Spleen (tissue), 11 donors: ENCODE measurements around the gene FOXJ2. TPM values are rescaled to one million over a fixed set of nuclear protein-coding genes. Genes with fewer than 3 reads are reported as not detected.
"Not testable (repeated sequence)": the region's sequence is repeated elsewhere in the genome, so short reads cannot be mapped to it uniquely, and the experiment has no call there.

Source experiments
- DNase-seq: peaks from one replicate; pipeline ENCODE4 v3.0.0-alpha.2; 2020
- H3K27ac ChIP-seq, 8 donors: fragments of 200-600 bp; sonication (generic) in 7 of 8; 1 replicate in 4 of 8; 2 replicates in 4 of 8; pipeline versions ENCODE4 v1.5.0 to v1.8.0; 2016 to 2021; ENCODE audit warnings: inconsistent platforms in 4 of 8, mild to moderate bottlenecking in 4 of 8, moderate library complexity in 1 of 8
- H3K27me3 ChIP-seq, 7 donors: fragments of 200-600 bp; sonication (generic) in 6 of 7; replicated peaks in 1 of 7; 1 replicate in 4 of 7; 2 replicates in 3 of 7; pipeline versions ENCODE4 v1.5.0 to v1.8.0; 2016 to 2021; ENCODE audit warnings: inconsistent platforms in 3 of 7, mild to moderate bottlenecking in 1 of 7
- H3K36me3 ChIP-seq, 6 donors: fragments of 200-600 bp; sonication (generic) in 5 of 6; 1 replicate in 4 of 6; 2 replicates in 2 of 6; pipeline versions ENCODE4 v1.5.0 to v1.8.0; 2016 to 2021; ENCODE audit warnings: inconsistent platforms in 2 of 6
- H3K4me1 ChIP-seq, 6 donors: fragments of 200-600 bp; sonication (generic) in 5 of 6; 1 replicate in 3 of 6; 2 replicates in 3 of 6; pipeline versions ENCODE4 v1.5.0 to v1.8.0; 2016 to 2021; ENCODE audit warnings: inconsistent platforms in 3 of 6
- H3K4me3 ChIP-seq, 8 donors: fragments of 200-600 bp; sonication (generic) in 7 of 8; 1 replicate in 4 of 8; 2 replicates in 4 of 8; pipeline versions ENCODE4 v1.5.0 to v1.8.0; 2016 to 2021; ENCODE audit warnings: inconsistent platforms in 4 of 8, mild to moderate bottlenecking in 4 of 8, moderate library complexity in 2 of 8
- H3K9me3 ChIP-seq, 8 donors: fragments of 200-600 bp; sonication (generic) in 7 of 8; 1 replicate in 4 of 8; 2 replicates in 4 of 8; pipeline versions ENCODE4 v1.5.0 to v1.8.0; 2016 to 2021; ENCODE audit warnings: inconsistent platforms in 4 of 8
- CTCF ChIP-seq, 11 experiments: fragments of 200-600 bp in 7 of 11; fragments of 450-650 bp in 4 of 11; sonication (generic) in 4 of 11; IDR thresholded peaks in 8 of 11; conservative IDR thresholded peaks in 3 of 11; 1 replicate in 7 of 11; 2 replicates in 4 of 11; pipeline versions ENCODE4 v1.4.0 to v1.8.0; 2016 to 2021; ENCODE audit warnings: antibody characterized with exemption in 11 of 11, inconsistent platforms in 4 of 11, mild to moderate bottlenecking in 1 of 11
- POLR2A ChIP-seq, 3 donors: fragments of 450-650 bp; IDR thresholded peaks; one replicate each; pipeline ENCODE4 v1.5.1; 2017; ENCODE audit warnings: antibody characterized with exemption in 3 of 3, mild to moderate bottlenecking in 1 of 3
- POLR2AphosphoS5 ChIP-seq, 3 donors: sonication (generic); formaldehyde crosslinking; IDR thresholded peaks; one replicate each; pipeline ENCODE4 v1.5.1; 2017; ENCODE audit warnings: antibody characterized with exemption in 3 of 3
- WGBS, 5 donors: extraction: QIAGEN DNeasy Blood & Tissue Kit in 3 of 5; methylation state at CpG; one replicate each; pipeline versions ENCODE4 v1.1.5 to v1.1.7; 2013 to 2018; 5-methylcytosine and 5-hydroxymethylcytosine counted together
- intact Hi-C: fragments of 100-400 bp; cut with DNase I; formaldehyde crosslinking; loops from one replicate; pipeline ENCODE4 v1.15.0; 2023; ENCODE audit warnings: low total_unique reads
- polyA plus RNA-seq, 3 donors: library from polyadenylated mRNA; stranded (reverse); fragments of 200-250 nt; gene quantifications; one replicate each; pipeline ENCODE4 v1.2.1, GENCODE V29; 2013
- total RNA-seq, 7 donors: library from RNA; depleted of rRNA in 3 of 7; stranded (reverse); fragments of >200 nt in 3 of 7; fragmentation: NEBNext Ultra II Directional in 4 of 7; extraction: Animal tissue kit (Norgen Biotek cat#: 25700) in 4 of 7; gene quantifications; one replicate each; pipeline versions ENCODE4 v1.1.0 to v1.2.1, GENCODE V29; 2016 to 2021
- donor health status: healthy with polysubstance abuse.
- donor health status: DM: no; HTN: no; CAD: no; lungs with moderate emphysema.
- donor health status: DM: no; HTN: no; CAD: no.
- donor health status: Bipolar disorder and iron deficiency.
- donor health status: healthy.
- donor health status: DM: no; HTN: no; CAD: no.
- donor health status: DM: yes; HTN: yes; CAD: no.

FOXJ2 gene
- total and polyA plus RNA-seq, 10 donors = 3.7 to 20.9 (median 16.6) TPM

GRCh38 chr12:8026291-8026900, 6.1 kb upstream of the FOXJ2 start:
- no peak for TF ChIP-seq CTCF (IDR thresholded peaks at IDR 0.05 in 8 of 11, conservative IDR thresholded peaks at IDR 0.05 in 3 of 11)
- TF ChIP-seq POLR2AphosphoS5 (IDR thresholded peaks at IDR 0.05) = peak in 1 of 3 donors; percentile 85
- TF ChIP-seq POLR2A (IDR thresholded peaks at IDR 0.05) = peak in 1 of 3 donors; percentile 65
- peaks cover 0 to 25% (median 10%) of the 10 kb centered on the region in 6 donors for H3K4me1 ChIP-seq
- peak overlapping the region; percentile 96 to 100 (median 100) for H3K27ac ChIP-seq
- no peaks in the 10 kb centered on the region for H3K27me3 ChIP-seq
- WGBS, 5 donors = 0 to 1% (median 1%) methylated on average over 27 of the region's 27 CpGs
- peak overlapping the region; percentile 56 to 75 (median 62) for H3K4me3 ChIP-seq
- DNase-seq = peak; percentile 95
- no peaks in the 10 kb centered on the region for H3K9me3 ChIP-seq
- H3K36me3 ChIP-seq = peaks cover 0 to 5% (median 0%) of the 10 kb centered on the region in 6 donors
- intact Hi-C loops = no loop called here

- Histone ChIP-seq H3K27ac (peak overlapping the region in 5 of 8 donors; percentile 98 to 100 (median 99)), H3K27me3 (no peaks in the 10 kb centered on the region), H3K36me3 (peaks cover 0 to 5% (median 0%) of the 10 kb centered on the region in 6 donors), H3K4me1 (peaks cover 0 to 35% (median 19%) of the 10 kb centered on the region in 6 donors), H3K9me3 (no peaks in the 10 kb centered on the region), H3K4me3 (peak overlapping the region in 3 of 8 donors; percentile 59 to 72 (median 67))
- DNase-seq = no peak
- TF ChIP-seq POLR2AphosphoS5 (IDR thresholded peaks at IDR 0.05) (no peak), POLR2A (IDR thresholded peaks at IDR 0.05) (no peak), CTCF (IDR thresholded peaks at IDR 0.05 in 8 of 11, conservative IDR thresholded peaks at IDR 0.05 in 3 of 11) (no peak)
- 72 to 84% (median 77%) methylated on average over 5 of the region's 5 CpGs for WGBS, 5 donors
- intact Hi-C loops = no loop called here
Measured at GRCh38 chr12:8027856-8028255, 4.7 kb upstream of the FOXJ2 start.

- 94 to 98% (median 94%) methylated on average over 15 of the region's 15 CpGs for WGBS, 5 donors
- Histone ChIP-seq H3K4me3 (no peak overlapping the region), H3K27me3 (no peaks in the 10 kb centered on the region), H3K27ac (no peak overlapping the region), H3K4me1 (peaks cover 0 to 39% (median 21%) of the 10 kb centered on the region in 6 donors), H3K9me3 (no peaks in the 10 kb centered on the region), H3K36me3 (peaks cover 0 to 5% (median 0%) of the 10 kb centered on the region in 6 donors)
- TF ChIP-seq CTCF (IDR thresholded peaks at IDR 0.05 in 8 of 11, conservative IDR thresholded peaks at IDR 0.05 in 3 of 11) (no peak), POLR2A (IDR thresholded peaks at IDR 0.05) (no peak), POLR2AphosphoS5 (IDR thresholded peaks at IDR 0.05) (no peak)
- intact Hi-C loops = no loop called here
- no peak for DNase-seq
Measured at GRCh38 chr12:8028267-8028666, 4.2 kb upstream of the FOXJ2 start.

GRCh38 chr12:8030189-8030588, 2.3 kb upstream of the FOXJ2 start:
- Histone ChIP-seq H3K4me1 (peaks cover 17 to 58% (median 41%) of the 10 kb centered on the region in 6 donors), H3K9me3 (no peaks in the 10 kb centered on the region), H3K4me3 (no peak overlapping the region), H3K27ac (no peak overlapping the region), H3K27me3 (no peaks in the 10 kb centered on the region), H3K36me3 (no peaks in the 10 kb centered on the region)
- 74 to 83% (median 82%) methylated on average over 3 of the region's 3 CpGs for WGBS, 5 donors
- DNase-seq = no peak
- TF ChIP-seq CTCF (IDR thresholded peaks at IDR 0.05 in 8 of 11, conservative IDR thresholded peaks at IDR 0.05 in 3 of 11) (no peak), POLR2AphosphoS5 (IDR thresholded peaks at IDR 0.05) (no peak), POLR2A (IDR thresholded peaks at IDR 0.05) (no peak)
- intact Hi-C loops = no loop called here

GRCh38 chr12:8031017-8031416, 1.5 kb upstream of the FOXJ2 start:
- peaks cover 25 to 60% (median 42%) of the 10 kb centered on the region in 6 donors for H3K4me1 ChIP-seq
- H3K27ac ChIP-seq, H3K27me3 ChIP-seq, H3K36me3 ChIP-seq, H3K9me3 ChIP-seq, DNase-seq, intact Hi-C loops, H3K4me3 ChIP-seq: not testable (repeated sequence)
- 94 to 98% (median 97%) methylated on average over 23 of the region's 23 CpGs for WGBS, 5 donors
